A673 (cell line): ENCODE results near the gene UBXN6.

Experiments used
- CTCF ChIP-seq: fragments of 300-800, 200-600 bp; sonication (generic); conservative IDR thresholded peaks from 2 replicates; pipeline ENCODE4 v1.5.1; 2017; ENCODE audit warnings: low read depth, mild to moderate bottlenecking, antibody characterized with exemption, low read length, moderate library complexity, mixed read lengths
- EZH2 ChIP-seq: fragments of 200-600 bp; sonication (generic); IDR thresholded peaks from 2 replicates; pipeline ENCODE4 v1.6.1; 2017; ENCODE audit warnings: borderline replicate concordance, low read depth, mild to moderate bottlenecking, mixed read lengths, antibody characterized with exemption, low read length; ENCODE audit not compliant: poor library complexity, severe bottlenecking

GRCh38 chr19:4432918-4433506 lies 24.6 kb downstream of the UBXN6 start:
- TF ChIP-seq CTCF (no peak), EZH2 (no peak)
